Activated effector memory CD4-positive, alpha-beta T cell treated with Interleukin-2 at 50 U/mL for 16 hours (primary cell): ENCODE measurements around the gene AP3B1.

Experiments used
- DNase-seq: peaks from one replicate; pipeline ENCODE4 v3.0.0-alpha.2; 2020

AP3B1 gene, protein sequence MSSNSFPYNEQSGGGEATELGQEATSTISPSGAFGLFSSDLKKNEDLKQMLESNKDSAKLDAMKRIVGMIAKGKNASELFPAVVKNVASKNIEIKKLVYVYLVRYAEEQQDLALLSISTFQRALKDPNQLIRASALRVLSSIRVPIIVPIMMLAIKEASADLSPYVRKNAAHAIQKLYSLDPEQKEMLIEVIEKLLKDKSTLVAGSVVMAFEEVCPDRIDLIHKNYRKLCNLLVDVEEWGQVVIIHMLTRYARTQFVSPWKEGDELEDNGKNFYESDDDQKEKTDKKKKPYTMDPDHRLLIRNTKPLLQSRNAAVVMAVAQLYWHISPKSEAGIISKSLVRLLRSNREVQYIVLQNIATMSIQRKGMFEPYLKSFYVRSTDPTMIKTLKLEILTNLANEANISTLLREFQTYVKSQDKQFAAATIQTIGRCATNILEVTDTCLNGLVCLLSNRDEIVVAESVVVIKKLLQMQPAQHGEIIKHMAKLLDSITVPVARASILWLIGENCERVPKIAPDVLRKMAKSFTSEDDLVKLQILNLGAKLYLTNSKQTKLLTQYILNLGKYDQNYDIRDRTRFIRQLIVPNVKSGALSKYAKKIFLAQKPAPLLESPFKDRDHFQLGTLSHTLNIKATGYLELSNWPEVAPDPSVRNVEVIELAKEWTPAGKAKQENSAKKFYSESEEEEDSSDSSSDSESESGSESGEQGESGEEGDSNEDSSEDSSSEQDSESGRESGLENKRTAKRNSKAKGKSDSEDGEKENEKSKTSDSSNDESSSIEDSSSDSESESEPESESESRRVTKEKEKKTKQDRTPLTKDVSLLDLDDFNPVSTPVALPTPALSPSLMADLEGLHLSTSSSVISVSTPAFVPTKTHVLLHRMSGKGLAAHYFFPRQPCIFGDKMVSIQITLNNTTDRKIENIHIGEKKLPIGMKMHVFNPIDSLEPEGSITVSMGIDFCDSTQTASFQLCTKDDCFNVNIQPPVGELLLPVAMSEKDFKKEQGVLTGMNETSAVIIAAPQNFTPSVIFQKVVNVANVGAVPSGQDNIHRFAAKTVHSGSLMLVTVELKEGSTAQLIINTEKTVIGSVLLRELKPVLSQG

DNA sequence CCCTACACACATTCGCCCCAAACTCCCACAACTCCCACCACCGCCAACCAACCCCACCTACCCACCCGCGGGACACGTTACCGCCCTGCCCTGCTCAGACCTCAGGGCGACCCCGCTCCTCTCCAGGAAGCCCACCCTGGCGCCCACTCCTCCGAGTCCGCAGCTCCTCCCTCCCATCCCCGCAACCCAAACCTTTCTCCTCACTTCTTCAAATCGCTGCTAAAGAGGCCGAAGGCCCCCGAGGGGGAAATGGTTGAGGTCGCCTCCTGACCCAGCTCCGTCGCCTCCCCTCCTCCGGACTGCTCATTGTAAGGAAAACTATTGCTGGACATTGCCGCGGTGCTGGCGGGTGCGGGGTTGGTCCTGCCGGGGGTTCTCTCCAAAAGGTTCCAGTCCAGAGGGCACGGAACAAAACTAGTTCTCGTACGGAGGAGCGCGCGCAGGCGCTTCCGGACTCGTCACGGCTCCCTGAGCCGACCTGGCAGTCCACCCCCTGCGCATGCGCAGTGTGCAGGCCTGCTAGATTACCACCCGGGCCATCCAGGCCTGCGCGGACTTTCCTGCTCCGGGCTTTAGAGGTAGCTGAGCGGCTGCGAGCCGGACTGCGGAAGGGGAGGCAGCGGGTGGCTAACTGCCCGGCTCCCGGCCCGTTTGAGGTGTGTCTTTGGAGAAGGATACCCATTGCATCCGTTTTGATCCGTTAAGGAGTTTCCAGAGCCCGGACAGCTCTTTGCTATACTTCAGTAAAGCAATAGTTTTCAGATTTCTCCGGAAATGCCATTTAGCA lies at the start of gene AP3B1:
TSS of gene AP3B1 (minus strand) at position 451 of the 787 bp plus-strand sequence. CDS start at position 332, 119 bp downstream.
- peak; percentile 95 for DNase-seq

DNA sequence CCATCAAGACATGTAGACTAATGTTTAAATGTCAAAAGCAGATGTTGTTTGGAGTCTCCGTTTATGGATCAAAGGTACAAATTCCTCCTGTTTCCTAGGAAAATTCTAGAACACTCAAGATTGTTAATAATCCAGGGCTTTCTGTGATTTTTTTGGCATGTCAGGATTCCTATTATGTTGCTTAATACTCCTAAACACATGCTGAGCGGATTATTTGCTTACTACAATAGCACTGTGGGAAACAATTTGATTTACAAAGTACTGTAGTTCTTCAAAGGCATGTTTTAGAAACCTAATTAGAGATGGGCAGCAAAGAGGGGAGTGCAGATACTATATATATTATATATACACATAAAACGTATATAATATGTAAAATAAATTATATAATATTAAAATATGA lies 46.9 kb upstream of the AP3B1 start:
- DNase-seq, result no peak

DNA sequence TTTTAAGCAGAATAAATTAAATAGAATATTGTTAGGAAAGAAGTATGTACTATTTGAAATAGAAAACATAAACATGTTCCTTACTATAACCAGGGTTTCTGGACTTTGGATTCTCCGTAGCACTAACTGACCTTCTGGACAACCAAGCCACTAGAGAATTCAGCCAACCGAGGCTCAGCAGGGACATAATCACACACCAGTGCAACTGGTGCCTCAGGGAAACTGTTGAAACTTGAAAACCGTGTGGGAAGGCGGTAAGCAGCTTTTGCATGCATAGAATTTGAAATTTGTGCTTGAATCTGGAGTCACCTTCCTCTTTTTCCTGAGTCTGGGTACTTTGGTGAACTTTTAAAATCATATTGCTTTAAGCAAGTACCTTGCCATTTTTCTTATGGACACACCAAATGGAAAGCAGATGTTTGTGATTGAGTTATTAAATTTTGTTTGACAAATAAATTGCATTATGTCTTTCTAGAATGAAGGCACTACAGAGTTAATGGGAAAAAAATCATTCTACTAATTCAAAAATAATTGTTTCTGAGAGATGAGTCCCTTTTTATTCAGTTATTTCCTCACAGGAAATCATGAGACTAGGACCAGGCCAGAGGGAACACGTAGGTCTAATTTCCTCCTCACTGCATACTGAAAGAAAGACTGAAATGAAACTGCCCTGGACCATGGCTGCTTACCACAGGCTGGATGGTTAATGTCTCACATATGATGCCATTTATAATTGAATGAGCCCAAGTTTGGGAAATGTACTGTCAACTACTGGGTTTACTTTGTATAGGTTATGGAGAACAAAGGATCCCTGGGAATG lies 45.3 kb upstream of the AP3B1 start:
- no peak for DNase-seq

DNA sequence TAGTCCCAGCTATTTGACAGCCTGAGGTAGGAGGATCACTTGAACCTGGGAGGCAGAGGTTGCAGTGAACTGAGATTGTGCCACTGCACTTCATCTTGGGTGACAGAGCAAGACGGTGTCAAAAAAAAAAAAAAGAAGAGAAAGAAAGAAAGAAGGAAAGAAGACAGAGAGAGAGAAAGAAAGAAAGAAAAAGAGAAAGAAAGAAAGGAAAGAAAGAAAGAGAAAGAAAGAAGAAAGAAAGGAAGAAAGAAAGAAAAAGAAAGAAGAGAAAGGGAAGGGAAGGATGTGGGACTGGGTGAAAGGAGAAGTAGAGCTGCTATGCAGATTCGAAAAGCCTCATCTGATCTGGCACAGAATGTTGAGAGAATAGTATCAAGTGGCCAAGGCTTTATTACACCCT lies 42.2 kb upstream of the AP3B1 start:
- DNase-seq, result no peak

DNA sequence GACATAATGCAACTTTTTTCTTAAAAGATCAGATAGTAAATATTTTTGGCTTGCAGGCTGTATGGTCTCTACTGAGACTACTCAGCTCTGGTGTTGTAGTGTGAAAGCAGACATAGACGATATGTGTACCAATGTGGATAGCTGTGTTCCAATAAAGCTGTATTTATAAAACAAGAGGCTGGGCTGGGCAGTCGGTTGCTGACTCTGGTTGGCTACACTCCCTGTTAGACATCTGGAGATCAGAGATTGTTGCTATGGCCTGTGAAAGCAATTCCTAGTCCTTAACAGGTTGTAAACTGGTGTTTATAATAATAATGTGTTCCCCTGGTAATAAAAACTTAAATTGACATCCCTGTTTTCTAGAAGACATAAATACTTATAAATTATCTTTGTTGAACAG lies 41.5 kb upstream of the AP3B1 start:
- DNase-seq, result no peak

DNA sequence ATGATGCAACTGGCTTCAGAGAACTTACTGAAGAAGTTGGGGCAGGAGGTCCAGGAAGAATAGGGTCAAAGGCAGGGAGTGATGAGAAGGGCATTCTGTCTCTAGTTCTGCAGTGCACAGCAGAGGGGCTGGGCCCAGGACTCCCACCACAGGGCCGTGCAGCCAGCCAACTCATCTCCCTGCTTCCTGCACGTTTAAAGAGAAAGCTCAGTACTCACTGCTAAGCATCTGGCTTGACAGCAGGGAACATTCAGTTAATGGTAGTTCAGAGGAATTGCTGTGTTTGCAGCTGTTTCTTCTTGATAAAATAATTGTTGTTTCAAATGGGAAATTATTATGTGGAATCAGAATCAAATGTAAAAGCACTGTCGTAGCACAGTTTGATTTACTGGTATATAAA lies 40.3 kb upstream of the AP3B1 start:
- no peak for DNase-seq

DNA sequence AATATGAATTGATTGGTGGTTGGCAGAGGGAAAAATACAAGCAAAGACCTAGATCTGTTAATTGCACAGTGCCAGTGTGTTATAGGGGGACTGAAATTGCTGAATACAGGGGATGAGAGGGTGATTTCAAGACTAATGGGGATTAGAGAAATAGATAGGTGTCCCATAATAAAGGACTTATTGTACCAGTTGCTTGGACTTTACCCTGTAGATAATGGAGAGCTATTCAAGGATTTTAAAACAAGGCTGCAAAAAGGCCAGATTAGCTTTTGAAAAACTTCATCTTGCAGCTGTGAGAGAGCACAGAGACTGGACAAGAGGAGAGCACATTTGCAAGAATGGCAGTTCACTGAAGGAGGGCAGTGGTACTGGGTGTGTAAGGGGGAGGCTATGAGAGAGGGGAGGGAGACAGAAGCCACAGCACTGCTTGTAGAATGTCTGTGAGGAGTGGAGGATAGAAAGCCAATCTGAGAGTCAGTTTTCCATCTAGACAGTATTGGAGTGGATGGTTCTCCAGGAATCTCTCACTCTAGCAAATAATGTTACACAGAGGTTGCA lies 37.1 kb upstream of the AP3B1 start:
- DNase-seq, result no peak

DNA sequence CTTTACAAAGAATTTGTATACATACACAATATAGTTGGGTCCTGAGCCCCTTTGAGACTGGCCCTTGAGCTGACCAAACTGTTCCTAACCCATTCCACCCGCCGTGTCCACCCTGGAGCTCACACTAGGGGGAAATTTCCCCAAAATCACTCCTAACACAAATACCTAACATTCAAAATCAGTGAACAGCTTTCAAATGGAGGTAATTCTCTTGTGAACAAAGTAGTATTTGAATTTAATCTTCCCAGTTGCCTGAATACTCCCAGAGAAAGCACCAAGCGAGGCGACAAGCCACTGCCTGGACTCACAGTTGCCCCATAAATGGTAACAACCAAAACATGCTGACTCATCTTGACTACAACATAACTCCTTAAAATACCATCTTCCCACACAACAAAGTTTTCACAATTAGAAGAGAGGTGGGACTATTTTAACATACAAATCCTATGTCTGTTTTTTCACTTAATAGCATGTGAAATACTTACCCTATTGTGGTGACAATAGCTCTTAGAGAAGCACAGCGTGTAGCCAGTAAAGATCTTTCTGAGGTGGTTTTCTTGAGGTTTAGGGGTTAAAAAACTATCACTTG lies 34.2 kb upstream of the AP3B1 start:
- no peak for DNase-seq

DNA sequence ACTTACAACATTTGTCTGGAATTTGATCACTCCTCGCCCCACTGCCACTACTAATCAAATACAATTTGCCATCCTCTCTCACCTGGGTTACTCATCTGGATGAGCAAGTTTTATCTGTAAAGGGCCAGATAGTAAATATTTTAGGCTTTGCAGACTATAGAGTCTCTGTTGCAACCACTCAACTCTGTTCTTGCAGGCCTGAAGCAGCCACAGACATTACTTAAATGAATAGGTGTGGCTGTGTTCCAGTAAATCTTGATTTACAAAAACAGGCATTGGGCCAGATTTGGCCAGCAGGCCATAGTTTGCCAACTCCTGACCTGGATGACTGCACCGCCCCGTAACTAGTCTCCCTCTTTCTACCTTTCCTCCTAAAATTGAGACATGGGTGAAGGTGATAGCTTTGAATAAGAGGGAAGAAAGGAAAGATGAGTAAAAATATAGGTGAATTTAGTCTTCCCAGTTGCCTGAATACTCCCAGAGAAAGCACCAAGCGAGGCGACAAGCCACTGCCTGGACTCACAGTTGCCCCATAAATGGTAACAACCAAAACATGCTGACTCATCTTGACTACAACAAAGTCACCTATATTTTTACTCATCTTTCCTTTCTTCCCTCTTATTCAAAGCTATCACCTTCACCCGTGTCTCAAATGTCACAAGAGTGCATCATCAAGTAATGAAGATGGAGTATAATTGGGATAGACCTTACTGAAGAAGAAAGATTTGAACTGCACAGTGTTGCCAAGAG lies 33.4 kb upstream of the AP3B1 start:
- DNase-seq, result no peak

DNA sequence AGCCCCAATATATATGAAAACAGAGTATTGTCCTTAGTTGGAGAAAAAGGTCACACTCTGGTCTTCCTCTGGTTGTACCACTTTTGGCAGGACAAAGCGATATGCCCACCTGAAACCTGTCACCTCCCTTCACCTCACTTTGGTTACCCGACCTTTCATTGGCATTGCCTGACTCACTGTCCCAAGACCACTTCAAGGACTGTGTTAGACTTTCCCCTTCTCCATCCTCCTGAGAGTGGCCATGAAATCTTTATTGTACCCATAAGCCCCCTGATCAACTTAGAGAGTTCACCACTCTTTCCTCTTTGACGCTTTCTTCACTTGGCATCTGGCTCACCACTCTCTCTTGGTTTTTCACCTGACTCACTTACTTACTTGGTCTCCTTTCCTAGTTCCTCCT lies 32.4 kb upstream of the AP3B1 start:
- DNase-seq, result no peak

DNA sequence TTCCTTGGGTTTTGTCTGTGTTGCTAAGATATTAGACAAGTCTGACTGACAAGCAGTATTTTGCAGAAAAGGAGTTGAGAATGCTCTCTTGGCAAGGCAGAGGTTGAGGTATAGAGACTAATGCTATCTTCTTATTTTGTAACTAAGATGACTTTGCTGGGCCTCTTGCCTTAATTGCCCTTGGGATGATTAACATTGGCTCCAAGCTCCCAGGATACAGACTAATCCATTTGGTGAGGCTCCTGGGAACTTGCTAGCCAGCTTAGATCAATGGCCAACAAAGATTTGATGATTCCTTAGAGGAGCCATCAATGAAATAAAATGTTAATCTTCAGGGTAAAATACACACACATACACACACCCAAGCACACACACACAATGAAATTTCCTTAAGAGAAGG lies 28.7 kb upstream of the AP3B1 start:
- no peak for DNase-seq

DNA sequence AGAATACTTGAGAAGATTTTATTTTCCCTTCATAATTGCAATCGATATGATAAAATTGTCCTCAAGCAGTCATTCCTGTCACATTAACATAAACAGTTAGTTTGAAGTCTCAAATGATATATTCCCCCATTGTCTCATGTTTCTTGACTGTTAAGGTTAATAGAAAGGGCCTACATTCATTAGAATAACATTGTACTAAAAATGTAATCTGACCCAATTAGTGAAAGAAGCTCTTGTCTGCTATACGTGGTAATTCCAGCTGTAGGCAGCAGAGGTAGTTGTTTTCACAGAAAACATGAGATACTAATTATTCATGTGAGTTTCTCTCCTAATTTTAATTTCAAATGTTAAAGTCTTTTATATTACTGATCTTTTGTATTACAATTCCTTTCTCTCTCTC lies 25.9 kb upstream of the AP3B1 start:
- DNase-seq, result no peak

DNA sequence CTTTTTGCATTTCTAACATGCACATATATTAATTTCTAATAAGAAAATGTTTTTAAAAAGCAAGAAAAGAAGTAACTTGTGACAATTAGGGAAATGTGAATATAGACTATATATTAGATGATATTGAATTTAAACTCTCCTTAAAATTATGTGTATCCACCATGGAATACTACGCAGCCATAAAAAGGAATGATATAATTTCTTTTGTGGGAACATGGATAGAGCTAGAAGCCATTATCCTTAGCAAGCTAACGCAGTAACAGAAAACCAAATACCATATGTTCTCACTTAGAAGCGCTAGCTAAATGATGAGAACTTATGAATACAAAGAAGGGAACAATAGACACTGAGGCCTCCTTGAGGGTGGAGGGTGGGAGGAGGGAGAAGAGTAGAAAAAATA lies 23.8 kb upstream of the AP3B1 start:
- DNase-seq, result no peak

DNA sequence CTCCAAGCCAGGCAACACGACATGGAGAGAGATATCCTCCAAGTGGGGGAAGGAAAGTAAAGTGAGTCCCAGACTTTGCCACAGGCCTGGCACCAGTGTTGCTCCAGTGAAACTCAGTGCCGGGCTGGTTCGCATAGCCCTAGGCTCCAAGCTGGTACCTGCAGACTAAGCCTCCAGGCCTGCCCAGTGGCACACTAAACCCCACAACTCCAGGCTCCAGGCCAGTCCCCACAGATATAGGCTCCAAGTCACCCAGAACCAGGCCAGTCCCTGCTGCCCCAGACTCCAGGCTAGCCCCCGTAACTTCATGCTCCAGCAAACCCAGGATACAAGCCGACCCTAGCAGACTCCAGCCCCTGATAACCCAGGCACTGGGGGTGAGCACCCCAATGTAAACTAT lies 23.0 kb upstream of the AP3B1 start:
- DNase-seq, result no peak

DNA sequence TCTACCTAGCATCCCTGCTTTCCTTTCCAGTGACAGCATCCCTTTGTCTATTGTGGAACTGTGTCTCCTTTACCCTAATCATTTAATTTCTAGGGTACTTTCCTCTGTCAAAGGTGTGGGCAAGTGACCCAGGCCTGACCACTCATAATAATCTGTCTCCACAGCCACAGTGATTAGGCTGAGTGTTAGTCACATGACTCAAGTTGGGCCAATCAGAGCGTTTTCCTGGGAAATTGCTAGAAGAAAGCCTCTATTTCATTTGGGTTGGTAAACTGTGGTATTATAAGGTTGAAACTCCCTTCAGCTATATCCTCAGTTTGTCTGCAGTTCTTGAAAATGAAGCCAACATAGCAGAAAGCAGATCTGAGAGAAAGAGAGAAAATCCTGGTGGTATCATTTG lies 14.2 kb upstream of the AP3B1 start:
- no peak for DNase-seq

DNA sequence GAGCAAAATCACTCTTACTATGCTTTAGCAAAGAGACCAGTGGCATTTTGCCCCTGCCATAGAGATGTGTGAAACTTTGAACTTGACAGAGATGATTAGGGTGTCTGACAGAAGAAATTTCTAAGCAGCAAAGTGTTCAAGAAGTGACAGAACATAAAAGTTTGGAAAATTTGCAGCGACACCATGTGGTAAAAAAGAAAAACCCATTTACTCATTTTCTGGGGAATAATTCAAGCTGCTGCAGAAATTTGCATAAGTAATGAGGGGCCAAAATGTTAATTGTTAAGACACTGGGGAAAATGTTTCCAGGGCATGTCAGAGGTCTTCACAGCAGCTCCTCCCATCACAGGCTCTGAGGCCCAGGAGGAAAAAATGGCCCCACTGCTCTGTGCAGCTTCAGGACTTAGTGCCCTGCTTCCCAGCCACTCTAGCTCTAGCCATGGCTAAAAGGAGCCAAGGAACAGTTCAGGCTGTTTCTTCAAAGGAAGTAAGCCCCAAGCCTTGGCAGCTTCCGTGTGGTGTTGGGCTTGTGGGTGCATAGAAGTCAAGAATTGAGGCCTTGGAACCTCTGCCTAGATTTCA lies 6.1 kb upstream of the AP3B1 start:
- no peak for DNase-seq

DNA sequence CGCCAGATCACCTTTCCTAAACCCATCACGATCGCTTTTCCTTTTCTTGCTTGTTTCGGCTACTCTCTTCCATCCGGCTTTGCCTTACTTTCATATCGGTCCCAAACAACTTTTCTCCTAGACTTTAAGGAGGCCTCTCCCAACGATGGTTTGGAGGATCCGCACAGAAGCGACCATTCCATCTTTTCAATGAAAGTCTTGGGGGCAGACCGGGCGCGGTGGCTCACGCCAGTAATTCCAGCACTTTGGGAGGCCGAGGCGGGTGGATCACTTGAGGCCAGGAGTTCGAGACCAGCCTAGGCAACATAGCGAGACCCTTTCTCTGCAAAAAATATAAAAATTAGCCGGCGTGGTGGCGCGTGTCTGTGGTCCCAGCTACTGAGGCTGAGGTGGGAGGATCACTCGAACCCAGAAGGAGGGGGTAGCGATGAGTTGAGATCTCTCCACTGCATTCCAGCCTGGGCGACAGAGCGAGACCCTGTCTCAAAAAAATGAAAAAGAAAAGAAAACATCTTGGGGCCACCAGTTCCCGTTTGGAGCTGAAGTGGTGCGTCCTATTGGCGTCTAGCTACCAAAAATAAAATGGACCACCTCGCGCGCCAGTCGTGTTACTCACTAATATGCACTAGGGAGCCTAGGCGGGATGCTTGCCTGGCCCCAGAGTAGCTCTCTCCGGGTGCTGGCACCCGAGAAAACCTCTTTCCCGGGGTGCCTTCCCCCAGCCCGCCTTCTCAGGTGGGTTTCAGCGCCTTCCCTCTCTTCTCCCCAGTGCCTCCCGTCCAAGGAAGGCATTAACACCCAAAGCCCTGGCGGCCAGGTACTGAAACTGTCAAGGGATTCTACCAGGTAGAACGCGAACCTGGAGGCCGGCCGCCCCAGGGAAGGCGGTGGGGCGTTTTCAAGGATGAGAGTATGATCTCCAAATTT lies 800 bp upstream of the AP3B1 start:
- DNase-seq, result peak; percentile 36

DNA sequence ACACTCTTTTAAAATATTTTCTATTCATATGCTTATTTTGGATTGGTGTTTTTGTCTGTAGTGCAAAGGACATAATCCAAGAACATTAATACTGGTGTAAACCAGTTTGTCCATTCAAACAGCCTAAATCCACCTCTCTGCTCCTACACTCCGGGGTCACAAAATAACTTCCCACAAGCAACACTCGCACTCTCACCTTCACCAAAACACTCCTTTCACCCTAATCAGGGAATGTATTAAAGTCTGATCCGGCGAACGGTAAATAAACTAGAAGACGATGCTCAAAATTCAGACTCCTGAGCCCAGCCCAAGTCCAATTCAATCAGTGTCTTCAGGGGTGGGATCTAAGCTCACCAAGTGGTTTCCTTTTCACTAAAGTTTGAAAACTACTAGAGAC lies 649 bp downstream of the AP3B1 start:
- no peak for DNase-seq

DNA sequence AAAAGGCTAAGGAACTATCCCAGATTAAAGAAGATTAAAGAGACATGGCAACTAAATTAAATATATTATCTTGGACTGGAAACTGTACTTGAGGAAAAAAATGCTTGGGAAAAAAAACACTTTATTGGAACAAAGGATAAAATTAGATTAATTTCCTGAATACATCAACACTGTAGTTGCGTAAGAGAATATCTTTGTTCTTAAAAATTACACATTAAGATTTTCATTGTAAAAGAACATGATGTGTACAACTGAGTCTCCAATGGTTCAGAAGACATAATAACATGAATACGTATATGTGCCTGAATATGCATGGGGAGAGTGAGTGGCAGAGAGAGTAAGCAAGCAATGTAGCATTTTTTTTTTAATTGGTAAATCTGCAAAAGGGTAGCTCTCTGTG lies 2.8 kb downstream of the AP3B1 start:
- no peak for DNase-seq
